B cell (primary cell): ENCODE measurements around the gene GRN. TPM values are rescaled to one million over a fixed set of nuclear protein-coding genes. Genes with fewer than 3 reads are reported as not detected.

Experiments
- ATAC-seq: fragments of 200-7000 bp; cut with Tn5 transposase; one replicate; pipeline ENCODE4 v1.10.0; 2021; ENCODE audit warnings: low read depth, mild to moderate bottlenecking, moderate number of reproducible peaks, moderate library complexity
- CTCF ChIA-PET: fragments of 350-600 bp; sonication (Branson Sonifier 250); formaldehyde crosslinking; loops from one replicate; lab custom pipeline; 2021; ENCODE audit warnings: antibody characterized with exemption, inconsistent platforms; lab: Charles Lee
- POLR2A ChIA-PET: fragments of 350-600 bp; sonication (Branson Sonifier 250); formaldehyde crosslinking; loops from one replicate; lab custom pipeline; 2021; ENCODE audit warnings: antibody characterized with exemption; lab: Charles Lee
- DNase-seq: peaks from one replicate; pipeline ENCODE4 v3.0.0; 2013
- H2AFZ ChIP-seq: 2 replicates; pipeline ENCODE4 v1.6.1; 2012; ENCODE audit warnings: mild to moderate bottlenecking, low read depth, low read length; ENCODE audit not compliant: insufficient read depth, poor library complexity, severe bottlenecking
- H3K27ac ChIP-seq, 2 donors: 1 replicate in 1 of 2; 2 replicates in 1 of 2; pipeline ENCODE4 v1.5.1; 2012 to 2013; ENCODE audit warnings: low read length in 2 of 2, mild to moderate bottlenecking in 2 of 2, moderate library complexity in 1 of 2
- H3K27me3 ChIP-seq, 4 experiments: fragments of 200-600 bp in 1 of 4; sonication (generic) in 1 of 4; replicated peaks in 1 of 4; 1 replicate in 2 of 4; 2 replicates in 2 of 4; pipeline versions ENCODE4 v1.6.1 to v1.7.0; 2013 to 2016; ENCODE audit warnings: low read length in 3 of 4, mild to moderate bottlenecking in 2 of 4, mixed read lengths in 1 of 4, moderate library complexity in 1 of 4; ENCODE audit not compliant: insufficient read depth in 4 of 4, control insufficient read depth in 3 of 4; ENCODE audit errors: control extremely low read depth in 1 of 4
- H3K36me3 ChIP-seq, 2 experiments: replicated peaks in 1 of 2; 1 replicate in 1 of 2; 2 replicates in 1 of 2; pipeline versions ENCODE4 v1.6.1 to v1.7.1; 2013; ENCODE audit warnings: low read length in 1 of 2; ENCODE audit not compliant: insufficient read depth in 2 of 2, control insufficient read depth in 1 of 2; ENCODE audit errors: control extremely low read depth in 1 of 2, extremely low read depth in 1 of 2
- H3K4me1 ChIP-seq, 2 donors: fragments of 200-600 bp in 1 of 2; sonication (generic) in 1 of 2; 1 replicate in 1 of 2; 2 replicates in 1 of 2; pipeline versions ENCODE4 v1.5.1 to v1.6.1; 2013 to 2017; ENCODE audit warnings: low read length in 2 of 2; ENCODE audit not compliant: control insufficient read depth in 2 of 2, insufficient read depth in 2 of 2
- H3K4me2 ChIP-seq: replicated peaks from 2 replicates; pipeline ENCODE3; 2012; ENCODE audit warnings: mild to moderate bottlenecking, low read depth, low read length; ENCODE audit not compliant: poor library complexity, severe bottlenecking
- H3K4me3 ChIP-seq, 5 experiments: fragments of 200-600 bp in 1 of 5; sonication (generic) in 1 of 5; 1 replicate in 3 of 5; 2 replicates in 2 of 5; pipeline versions ENCODE4 v1.5.1 to v1.7.0; 2011 to 2016; ENCODE audit warnings: low read length in 4 of 5, mild to moderate bottlenecking in 4 of 5, low read depth in 2 of 5, control low read depth in 1 of 5, moderate library complexity in 1 of 5; ENCODE audit not compliant: insufficient read depth in 1 of 5; ENCODE audit errors: control extremely low read depth in 1 of 5, extremely low read depth in 1 of 5
- H3K79me2 ChIP-seq: fragments of 200-600 bp; sonication (generic); one replicate; pipeline ENCODE4 v1.6.0; 2016; ENCODE audit warnings: low read length; ENCODE audit not compliant: control insufficient read depth, insufficient read depth
- H3K9ac ChIP-seq: fragments of 200-600 bp; sonication (generic); 2 replicates; pipeline ENCODE4 v1.6.1; 2017; ENCODE audit warnings: mild to moderate bottlenecking, low read length, moderate library complexity
- H3K9me3 ChIP-seq, 3 donors: one replicate each; pipeline versions ENCODE4 v1.6.1 to v1.7.1; 2013; ENCODE audit warnings: low read length in 2 of 3; ENCODE audit not compliant: control insufficient read depth in 2 of 3, insufficient read depth in 1 of 3; ENCODE audit errors: control extremely low read depth in 1 of 3
- H4K20me1 ChIP-seq: 2 replicates; pipeline ENCODE4 v1.6.0; 2012; ENCODE audit warnings: mild to moderate bottlenecking, low read length; ENCODE audit not compliant: insufficient read depth, control insufficient read depth, poor library complexity, severe bottlenecking
- H3K27ac Mint-ChIP-seq: one replicate; pipeline ENCODE4 v1.8.0; 2021; ENCODE audit warnings: mixed read lengths
- H3K27me3 Mint-ChIP-seq: one replicate; pipeline ENCODE4 v1.8.0; 2021; ENCODE audit warnings: mixed read lengths
- H3K4me1 Mint-ChIP-seq: one replicate; pipeline ENCODE4 v1.8.0; 2021; ENCODE audit warnings: mixed read lengths
- H3K4me3 Mint-ChIP-seq: one replicate; pipeline ENCODE4 v1.8.0; 2021; ENCODE audit warnings: mixed read lengths
- H3K9me3 Mint-ChIP-seq: one replicate; pipeline ENCODE4 v1.8.0; 2022; ENCODE audit warnings: mixed read lengths; ENCODE audit not compliant: insufficient read depth
- CTCF ChIP-seq: fragments of 200-600 bp; IDR thresholded peaks from one replicate; pipeline ENCODE4 v1.8.0; 2022; ENCODE audit warnings: antibody characterized with exemption, mild to moderate bottlenecking
- EZH2 ChIP-seq: IDR thresholded peaks from 2 replicates; pipeline ENCODE4 v1.6.1; 2012; ENCODE audit warnings: borderline replicate concordance, low read depth, mild to moderate bottlenecking, moderate library complexity, low read length; ENCODE audit not compliant: insufficient read depth, poor library complexity, severe bottlenecking
- WGBS: methylation state at CpG from one replicate; pipeline ENCODE4 v1.1.5; 2013; ENCODE audit warnings: missing lambda C conversion rate; ENCODE audit not compliant: insufficient coverage; 5-methylcytosine and 5-hydroxymethylcytosine counted together
- intact Hi-C: fragments of 100-400 bp; cut with micrococcal nuclease; formaldehyde crosslinking; loops from one replicate; pipeline ENCODE4 v1.10.0; 2022
- polyA plus RNA-seq: library from polyadenylated mRNA; depleted of rRNA; stranded (reverse); fragments of >200 nt; gene quantifications from 2 replicates; pipeline ENCODE4 v1.2.3, GENCODE V29; 2012
- total RNA-seq, 2 donors: library from RNA; stranded (reverse); fragments of 120-200 nt in 1 of 2; gene quantifications; 1 replicate in 1 of 2; 2 replicates in 1 of 2; pipeline versions ENCODE4 v1.2.3 to v1.2.4, GENCODE V29; 2013 to 2022

GRN gene
- total and polyA plus RNA-seq, 2 donors (not counting 1 experiment from before 2014, with no cell fraction given): 187 to 226 TPM

GRCh38 chr17:44348234-44348987 is 3.3 kb downstream of the GRN start:
- Histone ChIP-seq H2AFZ (no peak overlapping the region), H3K79me2 (peaks cover 7% of the 10 kb centered on the region), H3K27ac (peak overlapping the region; percentile 69 to 85), H3K4me1 (peaks cover 43 to 57% of the 10 kb centered on the region in 2 donors), H3K9me3 (peaks cover 0 to 3% (median 0%) of the 10 kb centered on the region in 3 donors), H3K36me3 (peaks cover 0 to 40% of the 10 kb centered on the region in 2 experiments), H3K27me3 (no peaks in the 10 kb centered on the region), H3K4me2 (peak overlapping the region; percentile 79), H3K4me3 (no peak overlapping the region), H3K9ac (no peak overlapping the region), H4K20me1 (peaks cover 36% of the 10 kb centered on the region)
- Mint-ChIP-seq H3K9me3 (no peaks in the 10 kb centered on the region), H3K4me1 (peaks cover 53% of the 10 kb centered on the region), H3K27ac (peak overlapping the region; percentile 92), H3K27me3 (no peaks in the 10 kb centered on the region), H3K4me3 (peak overlapping the region; percentile 73)
- intact Hi-C loops: loop anchor here (1.0 kb wide), 1 partner anchor 148 kb away; no protein-coding TSS in a partner anchor
- POLR2A ChIA-PET: interaction anchor here (1.3 to 1.6 kb wide), 5 partner anchors 22 to 131 kb away, joined by 4 to 19 read pairs (median 7); partner anchors contain the start of genes SLC25A39 and UBTF
- DNase-seq (peak; percentile 91), ATAC-seq (peak; percentile 68)
- CTCF ChIA-PET: interaction anchor here (1.1 to 10.1 kb wide), 11 partner anchors 10 to 225 kb away, joined by 4 to 117 read pairs (median 12); partner anchors contain the start of genes FAM171A2, HDAC5 and SLC25A39
- WGBS: 17% methylated on average over 9 of the region's 9 CpGs
- TF ChIP-seq EZH2 (no peak), CTCF (no peak)

- Histone ChIP-seq H3K36me3 (peaks cover 0 to 40% of the 10 kb centered on the region in 2 experiments), H3K27ac (peak overlapping the region; percentile 69 to 85), H3K27me3 (no peaks in the 10 kb centered on the region), H3K79me2 (peaks cover 7% of the 10 kb centered on the region), H4K20me1 (peaks cover 36% of the 10 kb centered on the region), H3K4me1 (peaks cover 44 to 57% of the 10 kb centered on the region in 2 donors), H3K9ac (no peak overlapping the region), H2AFZ (no peak overlapping the region), H3K4me2 (peak overlapping the region; percentile 79), H3K9me3 (peaks cover 0 to 3% (median 0%) of the 10 kb centered on the region in 3 donors), H3K4me3 (no peak overlapping the region)
- Mint-ChIP-seq H3K4me3 (peak overlapping the region; percentile 73), H3K27ac (peak overlapping the region; percentile 92), H3K27me3 (no peaks in the 10 kb centered on the region), H3K4me1 (peaks cover 53% of the 10 kb centered on the region), H3K9me3 (no peaks in the 10 kb centered on the region)
- DNase-seq (no peak), ATAC-seq (no peak)
- intact Hi-C loops: loop anchor here (1.0 kb wide), 1 partner anchor 149 kb away; no protein-coding TSS in a partner anchor
- ChIA-PET POLR2A (interaction anchor here (1.3 to 1.6 kb wide), 2 partner anchors 22 to 132 kb away, joined by 4 to 7 read pairs; no protein-coding TSS in a partner anchor), CTCF (interaction anchor here (1.6 to 10.1 kb wide), 7 partner anchors 10 to 146 kb away, joined by 4 to 117 read pairs (median 44); partner anchors contain the start of gene FAM171A2)
- TF ChIP-seq CTCF (no peak), EZH2 (no peak)
- WGBS: 92% methylated on average over 6 of the region's 6 CpGs
These were observed 3.9 kb downstream of the GRN start for GRCh38 chr17:44348988-44349364.
